Mucosa of descending colon (tissue), 3 donors: ENCODE measurements around the gene TFF3. TPM values are rescaled to one million over a fixed set of nuclear protein-coding genes. Genes with fewer than 3 reads are reported as not detected.
A peak's percentile ranks its signal among the peaks of the same experiment; 100 is the strongest.

ENCODE experiments used
- ATAC-seq: fragments of 200-7000 bp; cut with Tn5 transposase; one replicate; pipeline ENCODE4 v1.9.1; 2020; ENCODE audit warnings: mild to moderate bottlenecking, moderate library complexity
- DNase-seq, 3 donors: peaks; one replicate each; pipeline ENCODE4 v3.0.0-alpha.2; 2020
- H3K36me3 ChIP-seq: fragments of 200-600 bp; one replicate; pipeline ENCODE4 v1.8.0; 2021; ENCODE audit warnings: low read depth, mild to moderate bottlenecking
- H3K4me1 ChIP-seq: fragments of 200-600 bp; one replicate; pipeline ENCODE4 v1.8.0; 2021; ENCODE audit warnings: low read depth, mild to moderate bottlenecking
- H3K4me3 ChIP-seq: fragments of 200-600 bp; one replicate; pipeline ENCODE4 v1.8.0; 2021; ENCODE audit warnings: mild to moderate bottlenecking
- H3K9me3 ChIP-seq: fragments of 200-600 bp; one replicate; pipeline ENCODE4 v1.8.0; 2021; ENCODE audit warnings: mild to moderate bottlenecking
- CTCF ChIP-seq: fragments of 200-600 bp; IDR thresholded peaks from one replicate; pipeline ENCODE4 v1.8.0; 2022; ENCODE audit warnings: antibody characterized with exemption, mild to moderate bottlenecking
- intact Hi-C, 2 donors: fragments of 100-400 bp; cut with DNase I in 1 of 2; cut with micrococcal nuclease in 1 of 2; formaldehyde crosslinking; loops; one replicate each; pipeline versions ENCODE4 v1.11.0 to v1.11.1; 2022; cut with DNase I, micrococcal nuclease
- total RNA-seq, 3 donors: library from RNA; stranded (reverse); fragmentation: NEBNext Ultra II Directional in 2 of 3; extraction: Animal tissue kit (Norgen Biotek cat#: 25700) in 2 of 3; gene quantifications; one replicate each; pipeline versions ENCODE4 v1.2.1 to v1.2.4, GENCODE V29; 2021 to 2023
- donor health status: DM: no; HTN: no; CAD: no; lungs with moderate emphysema.
- donor health status: DM: no; HTN: no; CAD: no.
- donor health status: DM: no; HTN: yes; CAD: no.

The TFF3 gene
- total RNA-seq, 3 donors from 2014 or later: 614 to 2,641 (median 2,419) TPM

- Histone ChIP-seq H3K4me1 (no peaks in the 10 kb centered on the region), H3K36me3 (no peaks in the 10 kb centered on the region), H3K9me3 (peaks cover 4% of the 10 kb centered on the region), H3K4me3 (no peak overlapping the region)
- ATAC-seq (no peak), DNase-seq (peak in 1 of 3 donors; percentile 1)
- intact Hi-C loops: no loop called here
- no peak for TF ChIP-seq CTCF
Measured at GRCh38 chr21:42356046-42356445, 40.8 kb upstream of the TFF3 start.

GRCh38 chr21:42353623-42354022, 38.4 kb upstream of the TFF3 start:
- intact Hi-C loops: no loop called here
- Histone ChIP-seq H3K36me3 (no peaks in the 10 kb centered on the region), H3K9me3 (peaks cover 4% of the 10 kb centered on the region), H3K4me1 (no peaks in the 10 kb centered on the region), H3K4me3 (no peak overlapping the region)
- TF ChIP-seq CTCF: no peak
- ATAC-seq (no peak), DNase-seq (no peak)

GRCh38 chr21:42352441-42353095, 37.4 kb upstream of the TFF3 start:
- no peak for TF ChIP-seq CTCF

GRCh38 chr21:42351626-42352440, 36.6 kb upstream of the TFF3 start:
- ATAC-seq (no peak), DNase-seq (peak in 1 of 3 donors; percentile 2)
- Histone ChIP-seq H3K9me3 (peaks cover 2% of the 10 kb centered on the region), H3K4me3 (no peak overlapping the region), H3K36me3 (no peaks in the 10 kb centered on the region), H3K4me1 (no peaks in the 10 kb centered on the region)
- no peak for TF ChIP-seq CTCF
- intact Hi-C loops: no loop called here

More at GRCh38 chr21:42352441-42353095, 37.4 kb upstream of the TFF3 start:
- Histone ChIP-seq H3K36me3 (no peaks in the 10 kb centered on the region), H3K4me1 (no peaks in the 10 kb centered on the region), H3K4me3 (no peak overlapping the region), H3K9me3 (peaks cover 4% of the 10 kb centered on the region)
- intact Hi-C loops: no loop called here
- peak; percentile 18 for ATAC-seq
- no peak for DNase-seq

GRCh38 chr21:42350927-42351426, 35.8 kb upstream of the TFF3 start, which contains the start of gene TFF2:
Gene TFF2 (minus strand): TSS chr21:42350994. CDS start chr21:42350957, 37 bp downstream.
- Histone ChIP-seq H3K36me3 (no peaks in the 10 kb centered on the region), H3K9me3 (no peaks in the 10 kb centered on the region), H3K4me1 (no peaks in the 10 kb centered on the region), H3K4me3 (no peak within 1 kb of the TSS)
- peak; percentile 67 for ATAC-seq
- no peak for TF ChIP-seq CTCF
- intact Hi-C loops: no loop called here
- DNase-seq: peak in 1 of 3 donors; percentile 27
